HT-29 (cell line): ENCODE measurements around the gene PDPR. TPM values are rescaled to one million over a fixed set of nuclear protein-coding genes. Genes with fewer than 3 reads are reported as not detected.
A peak's percentile ranks its signal among the peaks of the same experiment; 100 is the strongest.
"Not testable (repeated sequence)": the region's sequence is repeated elsewhere in the genome, so short reads cannot be mapped to it uniquely, and the experiment has no call there.

Experiments
- DNase-seq: peaks from one replicate; pipeline ENCODE4 v3.0.0-alpha.2; 2015; ENCODE audit warnings: low spot score
- total RNA-seq: library from RNA; depleted of rRNA; stranded (reverse); fragments of >200 nt; shearing (Covaris generic); gene quantifications from 2 replicates; pipeline ENCODE4 v1.2.3, GENCODE V29; 2014

Gene PDPR
- total RNA-seq, 1 experiment from 2014 or later, result 13.7 TPM

DNA sequence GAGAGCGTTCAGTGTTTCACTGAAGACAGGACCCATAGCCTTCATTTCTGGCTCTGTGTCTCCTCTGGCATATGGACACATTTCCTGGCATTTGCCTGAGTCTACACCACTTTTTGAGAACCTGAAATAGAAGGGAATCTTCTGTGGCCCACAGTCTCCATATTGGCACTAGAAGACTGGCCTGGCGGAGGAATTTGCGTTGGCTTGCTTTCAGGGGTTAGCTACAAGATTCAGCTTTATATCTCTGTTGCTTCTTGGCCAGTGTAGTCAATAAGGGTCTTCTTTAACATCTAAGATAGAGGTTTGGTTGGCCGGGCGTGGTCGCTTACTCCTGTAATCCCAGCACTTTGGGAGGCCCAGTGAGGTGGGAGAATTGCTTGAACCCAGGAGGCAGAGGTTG is 46.7 kb downstream of the PDPR start:
- DNase-seq, result no peak

GRCh38 chr16:70161350-70161749 is 47.2 kb downstream of the PDPR start:
- no peak for DNase-seq

DNA sequence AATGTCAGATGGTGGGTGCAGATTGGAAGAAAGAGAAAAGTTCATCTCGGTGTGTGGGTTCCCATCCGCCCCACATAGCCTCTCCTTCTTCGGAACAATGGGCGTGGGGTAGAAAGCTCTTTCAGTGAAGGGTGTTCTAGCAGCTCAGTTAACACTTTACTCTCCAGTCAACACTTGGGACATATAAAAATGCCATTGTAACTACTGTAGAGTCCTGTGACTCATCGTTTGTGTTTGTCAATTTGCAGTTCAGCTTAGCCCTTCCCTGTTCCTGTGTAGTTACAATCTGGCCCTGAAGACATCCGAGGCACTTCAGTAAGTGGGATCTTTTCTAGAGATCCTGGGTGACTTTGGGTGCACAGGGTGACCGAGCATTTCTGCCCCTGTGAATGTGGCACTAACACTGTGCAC is 47.9 kb downstream of the PDPR start:
- peak; percentile 80 for DNase-seq

GRCh38 chr16:70163596-70163995 is 49.5 kb downstream of the PDPR start:
- no peak for DNase-seq

DNA sequence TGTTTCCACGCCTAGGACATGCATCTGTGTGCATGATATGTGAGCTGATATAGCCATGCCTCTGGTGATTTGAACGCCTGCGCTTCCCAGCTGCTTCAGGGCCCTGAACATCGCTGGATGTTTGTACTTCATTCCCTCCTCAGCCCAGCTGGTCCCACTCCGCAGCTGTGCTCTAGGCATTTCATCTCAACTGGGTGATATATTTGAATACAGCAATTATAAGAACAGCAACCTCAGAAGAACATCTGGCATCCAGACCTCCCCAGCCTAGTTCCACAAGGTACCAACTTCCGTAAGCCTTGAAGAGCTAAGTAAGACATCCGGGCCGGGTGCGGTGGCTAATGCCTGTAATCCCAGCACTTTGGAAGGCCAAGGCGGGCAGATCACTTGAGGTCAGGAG is 52.6 kb downstream of the PDPR start:
- not testable (repeated sequence) for DNase-seq

- not testable (repeated sequence) for DNase-seq
Observed at GRCh38 chr16:70173212-70173837, 59.2 kb downstream of the PDPR start, which contains the start of gene CLEC18C. Gene CLEC18C (plus strand): TSS chr16:70173787. CDS start chr16:70174279, 492 bp downstream.

DNA sequence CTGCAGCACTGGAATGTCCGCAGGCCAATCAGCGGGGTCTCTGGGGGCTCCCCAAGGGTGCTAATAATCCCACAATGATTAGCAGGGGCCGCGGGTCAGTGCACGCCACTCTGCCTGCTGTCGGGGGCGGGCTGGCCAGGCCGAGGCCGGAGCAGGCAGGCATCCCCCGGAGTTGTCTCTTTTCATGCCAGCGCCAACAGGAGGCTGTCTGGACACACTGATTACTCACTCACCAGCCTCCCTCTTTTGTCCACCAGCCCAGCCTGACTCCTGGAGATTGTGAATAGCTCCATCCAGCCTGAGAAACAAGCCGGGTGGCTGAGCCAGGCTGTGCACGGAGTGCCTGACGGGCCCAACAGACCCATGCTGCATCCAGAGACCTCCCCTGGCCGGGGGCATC is 59.8 kb downstream of the PDPR start:
- not testable (repeated sequence) for DNase-seq

DNA sequence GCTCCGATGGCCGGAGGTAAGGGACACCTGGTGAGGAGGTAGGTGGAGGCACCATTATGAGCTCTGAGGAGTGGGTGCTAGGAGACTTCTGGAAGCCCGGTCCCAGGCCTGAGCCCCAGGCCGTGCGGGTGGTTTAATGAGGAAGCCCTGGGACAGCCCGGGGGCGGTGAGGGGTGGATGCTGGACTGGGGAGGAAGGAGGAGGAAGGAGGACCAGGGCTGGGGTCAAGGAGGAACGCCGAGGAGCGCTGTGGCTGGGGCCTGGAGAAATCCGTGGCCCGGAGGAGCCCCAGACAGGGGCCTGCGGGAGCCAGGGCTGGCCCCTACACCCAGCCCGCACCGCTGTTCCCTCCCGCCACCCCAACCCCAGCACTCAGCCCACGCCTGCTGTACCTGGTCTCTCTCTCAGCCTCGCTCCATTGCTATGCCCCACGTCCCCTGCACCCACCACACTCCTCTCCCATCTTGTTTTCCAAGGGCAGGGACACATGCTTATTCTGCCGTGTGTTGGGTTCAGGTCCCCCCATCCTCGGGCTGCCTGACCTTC is 60.3 kb downstream of the PDPR start:
- not testable (repeated sequence) for DNase-seq

DNA sequence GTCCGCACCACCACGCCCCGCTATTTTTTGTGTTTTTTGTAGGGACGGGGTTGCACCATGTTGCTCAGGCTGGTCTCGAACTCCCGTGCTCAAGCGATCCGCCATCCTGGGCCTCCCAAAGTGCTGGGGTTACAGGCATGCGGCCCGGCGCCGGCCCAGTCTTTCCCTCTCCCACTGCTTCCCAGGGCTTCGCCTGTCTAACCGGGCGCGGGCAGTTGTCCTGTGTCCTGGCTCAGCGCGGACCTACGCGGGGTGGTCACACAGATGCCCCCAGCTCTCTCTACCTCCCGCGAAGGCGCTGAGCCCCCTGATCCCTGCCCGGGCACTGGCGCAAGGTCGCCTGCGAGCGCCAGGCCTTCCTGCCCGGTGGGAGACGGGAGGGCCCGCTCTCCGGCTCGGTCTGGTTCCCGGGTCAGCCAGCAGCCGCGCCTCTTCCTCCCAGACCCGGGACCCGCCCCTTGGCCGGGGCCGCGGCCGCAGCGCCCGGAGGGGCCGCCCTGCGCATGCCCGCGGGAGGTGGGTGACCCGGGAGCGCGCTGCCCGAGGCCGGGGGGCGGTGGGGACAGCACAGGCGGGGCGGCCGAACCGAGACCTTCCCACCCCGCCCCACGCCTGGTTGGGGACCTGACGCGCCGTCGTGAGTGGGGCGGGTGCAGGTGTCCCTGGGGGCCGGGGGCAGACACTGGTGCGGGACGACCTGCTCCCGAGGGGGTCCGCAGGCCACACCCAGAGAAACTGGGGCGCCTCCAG is 73.9 kb downstream of the PDPR start:
- DNase-seq, result not testable (repeated sequence)

GRCh38 chr16:70188608-70188915 is 74.4 kb downstream of the PDPR start:
- DNase-seq, result not testable (repeated sequence)

- not testable (repeated sequence) for DNase-seq
Observed at GRCh38 chr16:70190574-70190973, 76.4 kb downstream of the PDPR start.

GRCh38 chr16:70196683-70197300 is 82.7 kb downstream of the PDPR start:
- not testable (repeated sequence) for DNase-seq

- not testable (repeated sequence) for DNase-seq
Observed at GRCh38 chr16:70197611-70198010, 83.5 kb downstream of the PDPR start.

DNA sequence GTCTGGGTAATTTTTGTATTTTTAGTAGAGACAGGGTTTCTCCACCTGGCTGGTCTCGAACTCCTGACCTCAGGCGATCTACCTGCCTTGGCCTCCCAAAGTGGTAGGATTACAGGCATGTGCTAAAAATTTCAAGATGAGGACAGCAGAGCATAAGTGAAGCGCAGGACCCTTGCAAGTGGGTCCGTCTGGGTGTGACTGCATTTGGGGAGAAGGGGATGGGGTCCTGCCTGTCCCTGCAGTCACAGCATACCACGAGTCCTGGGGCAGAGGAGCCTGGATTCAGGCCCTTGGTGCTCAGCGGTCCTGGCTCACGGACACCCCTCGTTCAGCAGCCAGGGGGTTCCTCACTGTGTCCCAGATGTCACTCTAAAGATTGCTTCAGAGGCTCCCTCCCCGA is 84.1 kb downstream of the PDPR start:
- DNase-seq, result not testable (repeated sequence)

DNA sequence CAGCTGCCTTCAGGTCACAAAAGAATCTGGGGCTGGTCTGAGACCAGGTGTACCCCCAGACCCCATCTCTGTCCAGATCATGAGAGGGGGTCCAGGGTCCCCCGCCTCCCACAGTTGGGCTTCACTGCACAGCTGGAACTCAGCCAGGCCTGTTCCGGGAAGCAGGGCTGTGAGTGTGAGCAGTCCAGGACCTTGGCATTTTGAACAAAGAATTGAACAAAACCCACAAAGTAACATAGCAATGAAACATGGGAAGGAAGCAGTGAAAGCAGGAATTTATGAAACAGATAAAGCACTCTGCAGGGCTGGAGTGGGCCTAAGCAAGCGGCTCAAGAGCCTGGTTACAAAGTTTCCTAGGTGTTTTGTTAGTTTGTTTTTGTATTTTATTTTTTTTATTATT is 84.5 kb downstream of the PDPR start:
- not testable (repeated sequence) for DNase-seq

- not testable (repeated sequence) for DNase-seq
Observed at GRCh38 chr16:70199170-70199569, 85.0 kb downstream of the PDPR start.

- DNase-seq, result not testable (repeated sequence)
Observed at GRCh38 chr16:70200063-70200462, 85.9 kb downstream of the PDPR start.

DNA sequence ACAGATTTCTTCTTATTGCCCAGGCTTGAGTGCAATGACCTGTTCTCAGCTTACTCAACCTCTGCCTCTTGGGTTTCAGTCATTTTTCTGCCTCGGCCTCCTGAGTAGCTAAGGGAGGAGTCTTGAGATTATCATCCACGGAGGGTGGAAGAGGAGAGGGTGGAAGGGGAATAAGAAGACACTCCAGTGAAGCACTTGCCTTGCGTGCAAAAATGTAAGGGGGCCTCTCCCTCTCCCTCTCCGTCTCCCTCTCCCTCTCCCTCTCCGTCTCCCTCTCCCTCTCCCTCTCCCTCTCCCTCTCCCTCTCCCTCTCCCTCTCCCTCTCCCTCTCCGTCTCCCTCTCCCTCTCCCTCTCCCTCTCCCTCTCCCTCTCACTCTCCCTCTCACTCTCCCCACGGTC is 89.4 kb downstream of the PDPR start:
- DNase-seq, result not testable (repeated sequence)

DNA sequence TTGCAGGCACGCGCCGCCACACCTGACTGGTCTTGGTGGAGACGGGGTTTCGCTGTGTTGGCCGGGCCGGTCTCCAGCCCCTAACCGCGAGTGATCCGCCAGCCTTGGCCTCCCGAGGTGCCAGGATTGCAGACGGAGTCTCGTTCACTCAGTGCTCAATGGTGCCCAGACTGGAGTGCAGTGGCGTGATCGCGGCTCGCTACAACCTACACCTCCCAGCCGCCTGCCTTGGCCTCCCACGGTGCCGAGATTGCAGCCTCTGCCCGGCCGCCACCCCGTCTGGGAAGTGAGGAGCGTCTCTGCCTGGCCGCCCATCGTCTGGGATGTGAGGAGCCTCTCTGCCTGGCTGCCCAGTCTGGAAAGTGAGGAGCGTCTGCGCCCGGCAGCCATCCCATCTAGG is 89.9 kb downstream of the PDPR start:
- not testable (repeated sequence) for DNase-seq

DNA sequence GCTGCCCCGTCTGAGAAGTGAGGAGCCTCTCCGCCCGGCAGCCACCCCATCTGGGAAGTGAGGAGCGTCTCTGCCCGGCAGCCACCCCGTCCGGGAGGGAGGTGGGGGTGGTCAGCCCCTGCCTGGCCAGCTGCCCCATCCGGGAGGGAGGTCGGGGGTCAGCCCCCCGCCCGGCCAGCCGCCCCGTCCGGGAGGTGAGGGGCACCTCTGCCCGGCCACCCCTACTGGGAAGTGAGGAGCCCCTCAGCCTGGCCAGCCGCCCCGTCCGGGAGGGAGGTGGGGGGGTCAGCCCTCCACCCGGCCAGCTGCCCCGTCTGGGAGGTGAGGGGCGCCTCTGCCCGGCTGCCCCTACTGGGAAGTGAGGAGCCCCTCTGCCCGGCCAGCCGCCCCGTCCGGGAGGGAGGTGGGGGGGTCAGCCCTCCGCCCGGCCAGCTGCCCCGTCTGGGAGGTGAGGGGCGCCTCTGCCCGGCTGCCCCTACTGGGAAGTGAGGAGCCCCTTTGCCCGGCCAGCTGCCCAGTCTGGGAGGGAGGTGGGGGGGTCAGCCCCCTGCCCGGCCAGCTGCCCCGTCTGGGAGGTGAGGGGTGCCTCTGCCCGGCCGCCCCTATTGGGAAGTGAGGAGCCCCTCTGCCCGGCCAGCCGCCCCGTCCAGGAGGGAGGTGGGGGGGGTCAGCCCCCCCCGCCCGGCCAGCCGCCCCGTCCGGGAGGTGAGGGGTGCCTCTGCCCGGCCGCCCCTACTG is 90.7 kb downstream of the PDPR start:
- DNase-seq, result not testable (repeated sequence)

DNA sequence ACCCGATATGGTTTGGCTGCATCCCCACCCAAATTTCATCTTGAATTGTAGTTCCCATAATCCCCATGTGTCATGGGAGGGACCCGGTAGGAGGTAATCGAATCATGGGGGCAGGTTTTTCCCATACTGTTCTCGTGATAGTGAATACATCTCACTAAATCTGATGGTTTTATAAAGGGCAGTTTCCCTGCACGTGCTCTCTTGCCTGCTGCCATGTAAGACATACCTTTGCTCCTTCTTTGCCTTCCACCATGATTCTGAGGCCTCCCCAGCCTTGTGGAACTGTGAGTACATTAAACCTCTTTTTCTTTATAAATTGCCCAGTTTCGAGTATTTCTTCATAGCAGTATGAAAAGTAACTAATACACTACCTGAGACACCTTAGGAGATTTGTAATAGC is 92.2 kb downstream of the PDPR start:
- DNase-seq, result not testable (repeated sequence)
